ENCODE data around the gene ATXN2. TPM values are rescaled to one million over a fixed set of nuclear protein-coding genes. Genes with fewer than 3 reads are reported as not detected.
A peak's percentile ranks its signal among the peaks of the same experiment; 100 is the strongest.

ATXN2 gene
- total RNA-seq, 1 experiment from 2014 or later: 18.9 TPM

GRCh38 chr12:111418594-111418880 is 180.6 kb downstream of the ATXN2 start:
- no peak for DNase-seq (ENCODE audit: low read depth)

GRCh38 chr12:111417784-111418593 is 181.1 kb downstream of the ATXN2 start:
- no peak for DNase-seq (ENCODE audit: low read depth)

DNA sequence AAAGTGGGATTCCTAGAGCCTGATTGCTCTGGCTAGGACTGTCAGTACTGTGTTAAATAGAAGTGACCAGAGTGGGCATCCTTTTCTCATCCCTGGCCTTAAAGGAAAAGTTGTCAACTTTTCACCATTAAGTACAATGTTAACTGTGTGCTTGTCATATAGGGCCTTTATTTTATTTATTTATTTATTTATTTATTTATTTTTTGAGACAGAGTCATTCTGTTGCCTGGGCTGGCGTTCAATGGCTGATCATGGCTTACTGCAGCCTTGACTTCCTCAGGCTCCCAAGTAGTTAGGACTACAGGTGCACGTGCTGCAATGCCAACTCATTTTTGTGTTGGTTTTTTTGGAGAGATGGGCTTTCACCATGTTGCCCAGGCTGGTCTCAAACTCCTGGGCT is 181.8 kb downstream of the ATXN2 start:
- no peak for DNase-seq (ENCODE audit: low read depth)

DNA sequence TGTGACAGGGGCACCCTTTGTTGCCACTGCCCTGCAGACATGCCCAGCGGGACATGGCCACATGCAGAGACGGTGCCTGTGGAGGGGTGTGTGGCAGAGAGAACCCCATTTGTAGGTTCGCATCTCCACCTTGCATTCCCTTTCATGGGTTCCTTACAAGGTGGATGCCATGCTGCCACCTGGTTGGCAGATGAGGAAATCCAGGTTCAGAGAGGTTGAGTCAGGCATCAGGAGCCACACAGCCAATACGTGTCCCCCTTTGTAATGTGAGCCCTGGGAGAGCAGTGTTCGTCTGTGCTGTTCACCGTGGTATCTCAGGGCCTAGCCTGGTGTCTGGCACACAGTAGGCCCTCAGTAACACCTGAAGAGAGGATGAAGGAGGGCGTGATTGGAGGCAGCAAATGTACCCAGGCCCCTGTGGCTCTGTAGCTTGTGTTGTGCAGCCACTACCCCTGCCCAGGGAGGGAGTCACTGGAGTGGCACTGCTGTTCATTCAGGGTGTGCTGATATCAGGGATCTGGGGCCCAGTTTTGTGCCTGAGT is 184.3 kb downstream of the ATXN2 start:
- no peak for DNase-seq (ENCODE audit: low read depth)

GRCh38 chr12:111413442-111414086 is 185.6 kb downstream of the ATXN2 start:
- DNase-seq (ENCODE audit: low read depth): peak; percentile 85

DNA sequence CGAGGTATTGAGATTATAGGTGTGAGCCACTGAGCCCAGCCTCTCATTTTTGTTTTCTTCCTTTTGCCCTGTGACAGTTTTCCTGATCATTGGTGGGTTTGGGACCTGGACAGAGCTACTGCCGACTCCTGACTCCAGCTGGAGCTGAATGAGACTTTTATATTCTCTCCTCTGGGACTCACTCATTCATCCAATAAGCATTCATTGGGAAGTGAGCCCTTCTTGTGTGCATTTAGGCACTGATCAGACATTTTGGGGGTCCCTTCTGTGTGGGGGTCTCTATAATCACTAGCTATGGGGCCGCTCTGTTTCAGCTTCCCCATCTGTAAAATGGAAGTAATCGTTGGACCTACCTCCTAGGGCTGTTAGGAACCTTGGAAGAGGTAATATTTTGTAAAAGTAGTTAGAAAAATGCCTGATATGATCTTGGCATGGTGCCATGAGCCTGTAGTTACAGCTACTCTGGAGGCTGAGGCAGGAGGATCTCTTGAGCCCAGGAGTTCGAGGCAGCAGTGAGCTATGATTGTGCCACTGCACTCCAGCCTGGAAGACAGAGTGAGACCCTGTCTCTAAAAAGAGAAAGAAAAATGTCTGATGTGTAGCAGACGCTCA is 186.2 kb downstream of the ATXN2 start:
- no peak for DNase-seq (ENCODE audit: low read depth)

DNA sequence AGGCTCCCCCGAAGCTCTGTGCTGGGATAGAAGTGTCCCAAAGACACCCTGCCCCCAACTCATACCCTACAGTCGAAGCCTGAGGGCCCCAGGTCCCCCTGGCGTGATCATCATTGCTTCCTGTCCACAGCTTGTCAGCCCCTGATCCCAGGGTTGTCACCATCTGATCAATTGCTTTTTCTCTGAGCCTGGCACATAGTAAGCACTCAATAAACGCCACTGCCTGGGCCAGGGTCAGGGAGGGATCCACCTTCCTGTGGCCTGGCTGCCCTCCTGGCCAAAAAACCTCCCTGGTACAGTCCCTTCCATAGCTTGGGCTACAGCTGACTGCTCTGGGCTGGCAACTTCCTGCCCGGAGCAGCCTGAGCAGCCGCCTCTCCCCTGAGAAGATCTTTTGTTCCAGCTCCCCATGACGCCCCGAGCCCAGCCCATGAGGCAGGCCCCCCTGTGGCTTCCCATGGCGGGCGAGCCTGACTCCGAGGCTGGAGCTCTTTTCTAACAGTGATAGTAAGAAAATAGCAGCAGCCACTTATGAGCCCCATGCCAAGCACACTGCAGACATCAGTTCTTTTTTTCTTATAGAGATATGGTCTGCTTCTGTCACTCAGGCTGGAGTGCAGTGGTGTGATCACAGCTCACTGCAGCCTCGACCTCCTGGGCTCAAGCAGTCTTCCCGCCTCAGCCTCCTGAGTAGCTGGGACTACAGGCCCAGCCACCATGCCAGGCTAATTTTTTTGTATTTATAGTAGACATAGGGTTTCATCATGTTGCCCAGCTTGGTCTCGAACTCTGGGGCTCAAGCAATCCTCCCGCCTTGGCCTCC is 186.9 kb downstream of the ATXN2 start:
- DNase-seq (ENCODE audit: low read depth): peak; percentile 76

- DNase-seq (ENCODE audit: low read depth): no peak
These were observed 187.8 kb downstream of the ATXN2 start for GRCh38 chr12:111411185-111411764.

GRCh38 chr12:111410431-111411184 is 188.5 kb downstream of the ATXN2 start:
- peak; percentile 64 for DNase-seq (ENCODE audit: low read depth)

DNA sequence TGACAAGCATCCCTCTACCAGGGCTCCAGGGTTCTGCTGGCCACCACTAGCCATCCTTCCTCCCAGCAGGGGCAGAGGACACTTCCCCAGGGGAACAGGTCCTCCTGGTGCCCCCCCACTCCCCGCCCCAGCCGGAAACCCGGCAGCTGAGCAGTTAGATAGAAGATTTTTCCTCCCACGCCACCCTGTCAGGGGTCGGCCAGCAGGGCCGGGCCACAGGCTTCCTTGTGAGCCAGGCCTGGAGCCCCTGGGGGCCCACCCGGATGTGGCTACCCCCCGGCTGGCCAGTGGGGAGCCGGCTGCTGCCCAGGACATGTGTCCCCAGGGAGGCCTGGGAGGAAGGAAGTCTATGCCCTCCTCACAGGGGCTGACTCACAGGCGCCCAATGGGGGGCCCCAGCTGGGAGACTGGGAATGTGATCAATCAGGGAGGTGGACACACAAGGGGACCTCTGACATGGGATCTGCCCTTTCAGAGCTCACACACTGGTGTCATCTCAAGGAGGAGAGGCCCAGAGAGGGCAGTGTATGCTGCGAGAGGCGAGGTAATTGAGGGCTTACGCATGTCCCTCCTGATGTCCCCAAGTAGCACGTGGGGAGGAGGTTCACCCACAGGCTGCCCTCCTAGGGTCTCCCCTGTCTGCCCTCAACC is 189.2 kb downstream of the ATXN2 start:
- peak; percentile 97 for DNase-seq (ENCODE audit: low read depth)

DNA sequence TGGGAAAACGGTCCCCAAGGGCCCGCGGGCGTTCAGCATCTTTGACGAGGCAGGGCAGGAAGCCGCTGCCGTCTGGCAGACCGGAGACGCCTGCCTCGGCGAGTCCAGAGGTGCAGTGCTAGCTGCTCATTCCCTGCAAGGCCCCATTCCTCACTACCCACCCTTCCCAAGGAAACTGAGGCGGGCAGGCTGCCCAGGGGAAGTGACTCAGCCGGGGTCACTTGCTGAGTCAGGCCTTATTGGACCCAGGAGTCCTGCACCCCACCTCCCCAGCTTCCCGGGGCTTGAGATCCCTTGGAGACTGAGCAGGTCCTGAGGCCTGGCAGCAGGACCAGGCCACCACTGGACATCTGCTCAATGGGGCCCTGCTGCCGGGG is 189.7 kb downstream of the ATXN2 start:
- DNase-seq (ENCODE audit: low read depth): peak; percentile 70

DNA sequence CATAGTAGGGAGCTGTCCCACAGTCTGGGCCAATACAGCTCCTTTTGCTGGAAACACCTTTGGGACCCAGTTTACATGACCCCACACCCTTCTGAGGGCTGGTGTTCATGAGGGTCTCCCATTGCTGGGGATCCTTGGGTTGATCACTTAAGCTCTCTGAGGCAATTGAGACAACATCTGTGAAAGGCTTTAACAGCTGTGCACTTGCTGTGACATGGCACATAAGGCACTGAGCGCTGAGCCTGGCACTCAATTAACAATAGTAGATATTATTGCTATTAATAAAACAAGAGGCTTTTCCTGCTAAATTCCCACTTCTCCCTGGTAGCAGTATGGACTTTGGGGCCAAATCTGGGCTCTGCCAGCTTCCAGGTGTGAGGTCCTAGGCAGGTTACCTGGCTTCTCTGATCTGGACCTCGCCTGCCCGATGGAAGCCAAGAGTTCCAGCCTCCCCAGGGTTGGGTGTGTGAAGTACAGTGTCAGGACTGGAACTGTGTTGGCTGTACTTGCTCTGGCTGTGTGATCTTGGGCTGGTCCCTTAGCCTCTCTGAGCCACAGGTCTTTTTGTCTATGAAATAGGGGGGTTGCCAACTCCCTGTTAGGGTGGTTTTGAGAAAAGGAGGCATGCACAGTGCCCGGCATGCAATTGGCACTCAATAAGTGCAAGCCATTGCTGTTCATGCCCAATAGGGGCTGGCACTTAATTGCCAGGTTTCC is 190.3 kb downstream of the ATXN2 start:
- no peak for DNase-seq (ENCODE audit: low read depth)

- no peak for DNase-seq (ENCODE audit: low read depth)
These were observed 191.0 kb downstream of the ATXN2 start for GRCh38 chr12:111408116-111408440.

GRCh38 chr12:111407377-111408115 is 191.6 kb downstream of the ATXN2 start:
- no peak for DNase-seq (ENCODE audit: low read depth)

DNA sequence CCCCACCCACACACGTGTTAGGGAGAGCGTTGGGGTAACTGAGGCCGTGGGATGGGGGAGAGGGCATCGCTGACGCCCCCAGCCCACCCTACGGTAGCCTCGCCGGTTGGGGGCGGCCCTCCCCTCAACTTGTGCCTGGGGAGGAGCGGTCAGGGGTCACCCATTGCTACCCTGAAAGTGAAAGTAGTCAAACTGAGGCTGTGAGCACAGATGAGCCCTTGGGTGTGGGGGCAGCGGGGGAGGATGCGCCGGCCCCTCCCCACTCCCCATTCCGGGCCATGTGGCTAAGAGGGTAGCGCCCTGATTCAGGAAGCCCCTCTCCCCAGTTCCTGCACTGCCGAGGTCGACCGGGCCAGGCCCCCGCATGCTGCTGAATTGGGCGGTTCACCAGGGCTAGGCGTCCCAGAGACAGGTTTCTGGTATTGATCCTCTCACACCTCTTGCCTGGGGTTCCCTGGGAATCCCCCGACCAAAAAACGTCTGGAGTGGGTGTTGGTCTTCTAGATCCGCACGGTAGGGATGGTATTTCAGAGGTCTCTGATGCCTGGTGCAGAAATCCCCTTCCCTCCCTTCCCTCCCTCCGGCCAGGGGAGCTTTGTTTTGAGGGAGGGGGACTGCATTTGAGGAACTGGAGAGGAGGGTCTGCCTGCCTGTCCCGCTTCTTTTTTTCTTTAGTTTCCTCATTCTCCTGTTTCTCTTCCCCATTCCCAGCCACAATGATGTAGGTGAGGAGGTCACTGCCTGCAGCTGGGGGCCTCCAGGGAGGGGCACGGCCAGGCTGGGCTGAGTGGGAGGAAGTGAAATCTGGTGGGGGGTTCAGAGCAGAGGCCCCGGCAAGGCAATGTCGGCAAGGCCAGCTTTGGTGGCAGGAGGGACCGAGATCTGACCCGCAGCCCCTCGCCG is 192.4 kb downstream of the ATXN2 start:
- DNase-seq (ENCODE audit: low read depth): no peak

GRCh38 chr12:111405859-111406473 is 193.1 kb downstream of the ATXN2 start, which contains the start of gene SH2B3:
SH2B3 (plus strand) TSS chr12:111405923; CDS start chr12:111418146, 12,223 bp downstream.
- DNase-seq (ENCODE audit: low read depth): peak; percentile 45
